H1 (cell line): ENCODE data around the gene MPP2. TPM values are rescaled to one million over a fixed set of nuclear protein-coding genes. Genes with fewer than 3 reads are reported as not detected.

Source experiments
- ATF3 ChIP-seq: IDR thresholded peaks from 2 replicates; pipeline ENCODE4 v1.6.1; 2011; ENCODE audit warnings: low read depth, mild to moderate bottlenecking, low read length; ENCODE audit not compliant: insufficient read depth
- CHD1 ChIP-seq: IDR thresholded peaks from 2 replicates; pipeline ENCODE4 v1.6.1; 2012; ENCODE audit warnings: low read depth, low read length, improper control_type of control experiment
- CHD7 ChIP-seq: fragments of 300-600 bp; sonication (generic); IDR thresholded peaks from 2 replicates; pipeline ENCODE4 v1.7.1; 2012; ENCODE audit warnings: low read length, moderate library complexity, mild to moderate bottlenecking, inconsistent platforms; ENCODE audit not compliant: insufficient replicate concordance
- CTCF ChIP-seq, 3 experiments: IDR thresholded peaks; 1 replicate in 2 of 3; 2 replicates in 1 of 3; pipeline versions ENCODE4 v1.5.1 to v1.6.1; 2011; ENCODE audit warnings: low read length in 3 of 3, mild to moderate bottlenecking in 3 of 3, inconsistent platforms in 2 of 3, low read depth in 1 of 3, moderate library complexity in 1 of 3; ENCODE audit not compliant: insufficient read depth in 1 of 3; ENCODE audit errors: control extremely low read depth in 1 of 3
- POU5F1 ChIP-seq: IDR thresholded peaks from 2 replicates; pipeline ENCODE4 v1.6.1; 2011; ENCODE audit warnings: low read depth, mild to moderate bottlenecking, low read length, moderate library complexity
- SP2 ChIP-seq: IDR thresholded peaks from 2 replicates; pipeline ENCODE4 v1.6.1; 2012; ENCODE audit warnings: mild to moderate bottlenecking, low read length, inconsistent platforms
- polyA plus RNA-seq, 7 experiments: library from polyadenylated mRNA; depleted of rRNA in 3 of 7; stranded (reverse) in 5 of 7; unstranded in 2 of 7; fragments of >200 nt in 5 of 7; fragments of 200-250 nt in 2 of 7; gene quantifications; 1 replicate in 5 of 7; 2 replicates in 1 of 7; 4 replicates in 1 of 7; pipeline versions ENCODE4 v1.2.1 to v1.2.3, GENCODE V29; 2011 to 2013; ENCODE audit warnings: missing spikeins in 2 of 7, mixed read lengths in 2 of 7
- total RNA-seq: library from RNA; stranded (reverse); fragmentation: NEBNext Ultra II Directional; extraction: Animal tissue kit (Norgen Biotek cat#: 25700); gene quantifications from 2 replicates; pipeline ENCODE4 v1.2.1, GENCODE V29; 2021

Gene MPP2
- total and polyA plus RNA-seq, 2 of the 8 experiments (the other 6 are each of a cell fraction or from before 2014, with no cell fraction given), result 30.9 to 34.1 TPM

- peak; percentile 93 to 99 (median 97) for TF ChIP-seq CTCF (IDR thresholded peaks at IDR 0.05; ENCODE audit: control extremely low read depth in 1 of 3, insufficient read depth in 1 of 3, low read depth in 1 of 3, low read length in 3 of 3)
- TF ChIP-seq POU5F1, result no peak
- no peak for TF ChIP-seq CHD7
- TF ChIP-seq SP2, result no peak
- TF ChIP-seq ATF3, result no peak
- TF ChIP-seq CHD1, result no peak
Measured at GRCh38 chr17:43878260-43879175, 28.8 kb downstream of the MPP2 start (continued).
